GM18505 (cell line): ENCODE data around the gene CNIH1.
"Not testable (repeated sequence)": the region's sequence is repeated elsewhere in the genome, so short reads cannot be mapped to it uniquely, and the experiment has no call there.

ENCODE experiments used
- ATAC-seq: cut with Tn5 transposase; IDR thresholded peaks from one replicate; pipeline ENCODE4 v1.9.1; 2021; ENCODE audit not compliant: unreplicated experiment
- POLR2A ChIP-seq: IDR thresholded peaks from 4 replicates; pipeline ENCODE4 v1.6.1; 2011; ENCODE audit warnings: borderline replicate concordance; ENCODE audit not compliant: insufficient read depth, insufficient read length; ENCODE audit errors: extremely low read depth

CNIH1 gene

DNA sequence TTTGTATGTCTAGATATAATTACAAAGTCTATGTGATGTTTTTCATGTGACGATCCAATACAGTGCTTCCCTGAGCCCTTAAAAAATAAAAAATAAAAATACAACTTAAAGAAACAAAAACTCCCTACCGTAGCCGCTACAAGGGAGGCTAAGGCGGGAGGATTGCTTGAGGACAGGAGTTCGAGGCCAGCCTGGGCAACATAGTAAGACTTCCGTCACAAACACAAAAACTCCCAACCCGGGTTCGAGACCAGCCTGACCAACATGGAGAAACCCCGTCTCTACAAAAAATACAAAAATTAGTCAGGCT is 45.0 kb downstream of the CNIH1 start:
- TF ChIP-seq POLR2A: no peak
- no peak for ATAC-seq

DNA sequence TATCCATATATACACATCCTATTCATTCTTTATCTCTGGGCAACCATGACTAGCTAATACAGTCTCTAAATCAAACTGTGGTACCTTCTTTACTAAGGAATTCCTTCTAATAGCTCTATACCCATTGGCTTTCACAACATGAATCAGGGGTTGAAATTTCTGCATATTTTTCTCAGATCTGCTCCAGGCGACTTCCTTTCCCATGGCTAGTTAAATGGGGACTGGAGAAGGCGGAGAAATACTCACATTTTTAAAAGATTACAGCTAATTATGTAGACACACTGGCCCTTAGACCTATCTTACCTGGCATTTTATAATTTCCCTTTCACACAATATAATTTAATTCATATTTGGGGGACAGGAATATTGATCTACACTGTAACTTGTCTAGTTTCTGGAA is 45.5 kb downstream of the CNIH1 start:
- no peak for TF ChIP-seq POLR2A
- no peak for ATAC-seq

DNA sequence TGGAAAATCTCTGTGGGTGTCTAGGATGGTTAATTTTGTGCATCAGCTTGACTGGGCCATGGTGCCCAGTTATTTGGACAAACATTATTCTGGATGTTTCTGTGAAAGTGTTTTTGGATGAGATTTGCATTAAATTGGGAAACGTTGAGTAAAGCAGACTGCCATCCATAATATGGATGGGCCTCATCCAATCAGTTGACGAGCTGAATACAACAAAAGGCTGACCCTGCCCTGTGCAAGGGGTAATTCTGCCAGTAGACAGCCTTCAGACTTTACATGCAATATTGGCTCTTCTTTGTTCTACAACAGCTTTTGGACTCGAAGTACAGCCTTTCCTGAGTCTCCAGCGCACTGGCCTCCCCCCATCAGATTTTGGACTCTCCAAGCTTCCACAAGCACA is 45.9 kb downstream of the CNIH1 start:
- ATAC-seq: no peak
- no peak for TF ChIP-seq POLR2A

DNA sequence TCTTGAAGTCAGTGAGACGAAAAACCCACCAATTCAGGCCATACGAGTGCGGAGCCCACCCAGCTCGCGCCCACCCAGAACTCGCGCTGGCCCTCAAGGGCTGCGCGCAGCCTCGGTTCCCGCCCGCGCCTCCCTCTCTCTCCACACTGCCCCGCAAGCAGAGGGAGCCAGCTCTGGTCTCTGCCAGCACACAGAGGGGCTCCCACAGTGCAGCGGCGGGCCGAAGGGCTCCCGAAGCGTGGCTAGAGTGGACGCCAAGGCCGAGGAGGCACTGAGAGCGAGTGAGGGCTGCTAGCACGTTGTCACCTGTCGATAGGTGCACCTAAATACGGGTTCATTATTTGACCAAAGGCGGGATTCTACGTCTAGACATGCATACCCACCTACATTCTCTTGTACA is 46.6 kb downstream of the CNIH1 start:
- no peak for TF ChIP-seq POLR2A
- no peak for ATAC-seq

DNA sequence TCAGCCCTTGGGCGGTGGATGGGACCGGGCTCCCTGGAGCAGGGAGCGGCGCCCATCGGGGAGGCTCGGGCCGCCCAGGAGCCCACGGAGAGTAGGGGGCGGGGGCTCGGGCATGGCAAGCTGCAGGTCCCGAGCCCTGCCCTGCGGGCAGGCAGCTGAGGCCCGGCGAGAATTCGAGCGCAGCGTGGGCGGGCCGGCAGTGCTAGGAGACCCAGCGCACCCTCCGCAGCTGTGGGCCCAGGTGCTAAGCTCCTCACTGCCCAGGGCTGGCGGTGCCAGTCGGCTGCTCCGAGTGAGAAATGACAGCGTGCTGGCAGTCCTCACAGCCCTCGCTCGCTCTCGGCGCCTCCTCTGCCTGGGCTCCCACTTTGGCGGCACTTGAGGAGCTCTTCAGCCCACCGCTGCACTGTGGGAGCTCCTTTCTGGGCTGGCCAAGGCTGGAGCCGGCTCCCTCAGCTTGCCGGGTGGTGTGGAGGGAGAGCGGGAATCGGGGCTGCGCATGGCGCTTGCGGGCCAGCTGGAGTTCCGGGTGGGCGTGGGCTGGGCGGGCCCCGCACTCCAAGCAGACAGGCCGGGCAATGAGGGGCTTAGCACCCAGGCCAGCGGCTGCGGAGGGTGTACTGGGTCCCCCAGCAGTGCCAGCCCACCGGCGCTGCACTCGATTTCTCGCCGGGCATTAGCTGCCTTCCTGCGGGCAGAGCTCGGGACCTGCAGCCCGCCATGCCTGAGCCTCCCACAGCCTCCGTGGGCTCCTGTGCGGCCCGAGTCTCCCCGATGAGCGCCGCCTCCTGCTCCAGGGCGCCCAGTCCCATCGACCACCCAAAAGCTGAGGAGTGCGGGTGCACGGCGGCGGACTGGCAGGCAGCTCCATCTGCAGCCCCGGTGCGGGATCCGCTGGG is 47.9 kb downstream of the CNIH1 start:
- not testable (repeated sequence) for ATAC-seq

DNA sequence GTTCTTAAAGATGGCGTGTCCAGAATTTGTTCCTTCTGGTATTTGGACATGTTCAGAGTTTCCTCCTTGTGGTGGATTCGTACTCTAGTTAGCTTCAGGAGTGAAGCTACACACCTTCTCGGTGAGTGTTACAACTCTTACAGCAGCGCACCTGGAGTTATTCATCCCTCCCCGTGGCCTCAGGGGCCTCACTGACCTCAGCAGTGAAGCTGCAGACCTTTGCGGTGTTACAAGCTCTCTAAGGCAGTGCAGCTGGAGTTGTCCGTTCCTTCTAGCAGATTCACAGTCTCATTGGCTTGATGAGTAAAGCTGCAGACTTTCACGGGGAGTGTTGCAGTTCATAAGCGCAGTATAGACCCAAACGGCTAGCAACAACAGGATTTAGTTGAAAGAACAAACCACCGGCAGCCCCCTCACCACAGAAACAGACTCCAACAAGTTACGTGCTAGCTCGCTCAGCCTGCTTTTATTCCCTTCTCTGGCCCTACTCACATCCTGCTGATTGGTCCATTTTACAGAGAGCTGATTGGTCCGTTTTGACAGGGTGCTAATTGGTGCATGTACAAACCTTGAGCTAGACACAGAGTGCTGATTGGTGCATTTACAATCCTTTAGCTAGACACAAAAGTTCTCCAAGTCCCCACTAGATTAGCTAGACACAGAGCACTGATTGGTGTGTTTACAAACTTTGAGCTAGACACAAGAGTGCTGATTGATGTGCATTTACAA is 48.9 kb downstream of the CNIH1 start:
- ATAC-seq: no peak
- no peak for TF ChIP-seq POLR2A

DNA sequence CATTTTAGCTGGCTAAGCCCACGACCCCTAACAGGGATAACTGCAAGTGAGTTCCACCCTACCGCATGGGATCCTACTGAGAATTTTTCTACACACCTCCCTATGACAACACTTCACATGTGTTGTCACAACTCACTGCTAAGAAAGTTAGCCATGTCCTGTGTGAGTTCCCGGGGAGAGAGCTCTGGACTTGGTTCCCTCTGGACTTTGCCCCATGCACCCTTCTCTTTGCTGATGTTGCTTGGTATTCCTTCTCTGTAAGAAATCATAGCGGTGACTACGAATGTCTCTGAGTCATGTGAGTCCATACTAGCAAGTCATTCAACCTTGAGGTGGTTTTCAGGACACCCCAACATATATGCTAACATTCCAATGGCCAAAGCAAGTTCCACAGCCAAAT is 53.8 kb downstream of the CNIH1 start:
- no peak for TF ChIP-seq POLR2A
- no peak for ATAC-seq

DNA sequence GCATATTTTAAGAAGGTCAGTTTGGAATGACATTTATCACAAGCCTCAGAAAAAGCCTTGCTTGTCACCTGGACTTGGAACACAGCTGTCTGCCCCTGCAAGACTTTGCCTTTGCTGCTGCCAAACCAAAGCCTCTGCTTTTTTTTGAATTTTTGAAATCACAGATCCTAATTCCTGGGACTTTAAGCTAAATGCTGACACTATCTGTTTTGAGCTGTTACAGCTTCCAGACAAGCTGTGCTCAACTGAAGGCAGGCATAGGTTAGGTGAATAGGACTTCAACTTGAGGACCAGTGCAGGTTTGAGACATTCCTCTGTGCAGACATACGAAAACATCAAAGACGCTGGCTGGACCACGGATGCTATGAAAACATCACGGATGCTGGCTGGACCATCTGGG is 55.6 kb downstream of the CNIH1 start:
- no peak for TF ChIP-seq POLR2A
- ATAC-seq: no peak

DNA sequence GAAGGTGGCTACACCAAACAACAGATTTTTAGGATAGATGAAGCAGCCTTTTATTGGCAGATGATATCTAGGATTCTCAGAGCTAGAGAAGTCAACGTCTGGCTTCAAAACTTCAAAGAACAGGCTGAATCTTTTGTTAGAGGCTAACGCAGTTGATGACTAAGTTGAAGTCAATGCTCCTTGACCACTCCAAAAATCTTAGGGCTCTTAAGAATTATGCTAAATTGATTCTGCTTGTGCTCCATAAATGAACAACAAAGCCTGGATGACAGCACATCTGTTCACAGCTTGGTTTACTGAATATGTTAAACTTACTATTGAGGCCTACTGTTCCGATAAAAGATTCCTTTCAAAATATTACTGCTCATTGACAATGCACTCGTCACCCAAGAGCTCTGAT is 57.3 kb downstream of the CNIH1 start:
- no peak for TF ChIP-seq POLR2A
- ATAC-seq: no peak

DNA sequence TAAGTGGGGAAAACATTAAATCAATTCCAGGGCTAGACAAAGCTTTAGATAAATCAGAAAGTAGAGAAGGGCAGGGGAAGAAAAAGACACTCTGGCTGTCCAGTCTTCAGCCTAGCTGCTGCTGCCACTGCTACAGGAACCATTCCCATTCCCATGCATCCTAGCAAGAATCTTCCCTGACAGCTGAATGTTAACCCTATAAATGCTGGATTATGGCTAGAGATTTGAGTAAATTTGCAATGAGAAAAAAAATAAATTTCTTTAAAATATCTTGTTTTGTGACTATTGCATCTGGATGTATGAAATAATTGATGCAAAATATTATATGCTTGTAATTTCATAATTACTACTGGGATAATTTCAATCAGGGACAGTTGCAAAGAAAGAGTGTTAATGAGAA is 59.4 kb downstream of the CNIH1 start:
- no peak for ATAC-seq
- no peak for TF ChIP-seq POLR2A

DNA sequence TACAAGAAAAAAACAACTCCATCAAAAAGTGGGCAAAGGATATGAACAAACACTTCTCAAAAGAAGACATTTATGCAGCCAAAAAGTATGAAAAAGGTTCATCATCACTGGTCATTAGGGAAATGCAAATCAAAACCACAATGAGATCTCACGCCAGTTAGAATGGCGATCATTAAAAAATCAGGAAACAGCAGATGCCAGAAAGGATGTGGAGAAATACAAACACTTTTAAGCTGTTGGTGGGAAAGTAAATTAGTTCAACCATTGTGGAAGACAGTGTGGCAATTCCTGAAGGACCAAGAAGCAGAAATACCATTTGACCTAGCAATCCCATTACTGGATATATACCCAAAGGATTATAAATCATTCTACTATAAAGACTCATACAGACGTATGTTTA is 60.6 kb downstream of the CNIH1 start:
- ATAC-seq: not testable (repeated sequence)

DNA sequence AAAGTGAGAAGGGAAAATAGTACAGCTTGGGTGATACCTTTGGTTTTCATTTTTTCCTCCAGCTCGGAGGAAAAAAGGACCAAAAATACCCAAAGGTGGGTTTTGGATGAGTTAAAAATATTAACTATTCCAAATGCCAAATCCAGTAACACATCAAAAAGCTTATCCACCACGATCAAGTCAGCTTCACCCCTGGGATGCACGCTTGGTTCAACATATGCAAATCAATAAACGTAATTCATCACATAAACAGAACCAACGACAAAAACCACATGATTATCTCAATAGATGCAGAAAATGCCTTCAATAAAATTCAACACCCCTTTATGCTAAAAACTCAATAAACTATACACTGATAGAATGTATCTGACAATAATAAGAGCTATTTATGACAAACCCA is 62.3 kb downstream of the CNIH1 start:
- ATAC-seq: not testable (repeated sequence)

DNA sequence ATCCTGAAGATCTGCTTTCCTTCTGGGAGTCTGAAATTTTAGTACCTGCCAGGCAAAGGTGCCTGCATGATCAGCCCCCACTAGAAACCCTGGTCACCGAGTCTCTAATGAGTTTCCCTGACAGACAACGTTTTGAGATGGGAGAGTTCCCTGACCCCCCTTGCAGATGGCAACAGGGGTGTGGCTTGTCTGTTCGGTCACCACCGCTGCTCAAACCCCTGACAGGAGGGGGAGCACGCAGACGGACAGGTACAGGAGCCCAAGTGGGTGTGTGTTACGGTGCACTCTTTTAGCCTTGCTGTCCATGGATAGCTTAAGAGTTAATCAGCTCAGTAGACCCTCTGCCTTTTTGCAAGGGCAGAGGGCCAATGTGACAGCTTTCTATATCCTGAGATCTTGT is 63.7 kb downstream of the CNIH1 start:
- ATAC-seq: no peak

DNA sequence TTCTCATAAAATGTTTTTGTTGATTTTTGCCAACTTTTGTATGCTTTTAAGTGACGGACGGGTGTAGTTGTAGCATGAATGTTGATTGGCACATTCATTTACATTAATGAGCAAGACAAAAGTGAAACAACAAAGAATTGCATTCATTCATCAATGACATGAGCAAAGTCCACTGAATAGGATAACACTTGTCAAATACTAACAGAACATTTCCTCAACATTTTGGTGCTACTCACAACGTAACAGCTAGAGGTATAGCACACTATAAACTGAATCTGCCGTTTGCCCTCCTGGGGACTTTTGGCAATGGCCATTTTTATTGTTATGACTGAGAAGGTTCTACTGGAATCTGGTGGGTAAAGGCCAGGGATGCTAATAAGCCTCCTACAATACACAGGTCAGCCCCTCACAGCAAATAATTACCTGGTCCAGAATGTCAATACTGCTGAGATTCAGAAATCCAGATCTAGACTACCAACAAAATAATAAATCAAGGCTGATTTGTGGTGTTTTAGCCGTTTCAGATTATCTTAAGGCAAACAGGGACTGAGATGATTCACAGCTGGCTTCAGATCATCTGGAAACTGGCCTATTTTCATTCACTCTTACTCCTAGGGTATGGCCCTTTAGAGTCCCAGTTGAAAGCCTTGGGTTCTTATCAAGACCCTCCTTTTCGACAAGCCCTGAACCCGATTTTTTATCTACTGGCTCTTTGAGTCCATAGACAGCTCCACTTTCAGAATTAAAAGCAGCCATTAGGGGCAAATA is 66.9 kb downstream of the CNIH1 start:
- TF ChIP-seq POLR2A: no peak
- no peak for ATAC-seq

More for the DNA sequence above, 63.7 kb downstream of the CNIH1 start:
- TF ChIP-seq POLR2A: no peak
